ENCODE data around the gene PROK2.

PROK2 gene, protein sequence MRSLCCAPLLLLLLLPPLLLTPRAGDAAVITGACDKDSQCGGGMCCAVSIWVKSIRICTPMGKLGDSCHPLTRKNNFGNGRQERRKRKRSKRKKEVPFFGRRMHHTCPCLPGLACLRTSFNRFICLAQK

GRCh38 chr3:71784914-71785531, at the start of gene PROK2:
PROK2 (minus strand) TSS chr3:71785148; CDS start chr3:71785052, 96 bp downstream.
- DNase-seq: peak in 6 of 56 donors; percentile 2 to 44 (median 6)

- DNase-seq: no peak
These were observed 46.7 kb upstream of the PROK2 start for GRCh38 chr3:71831599-71831998.

DNA sequence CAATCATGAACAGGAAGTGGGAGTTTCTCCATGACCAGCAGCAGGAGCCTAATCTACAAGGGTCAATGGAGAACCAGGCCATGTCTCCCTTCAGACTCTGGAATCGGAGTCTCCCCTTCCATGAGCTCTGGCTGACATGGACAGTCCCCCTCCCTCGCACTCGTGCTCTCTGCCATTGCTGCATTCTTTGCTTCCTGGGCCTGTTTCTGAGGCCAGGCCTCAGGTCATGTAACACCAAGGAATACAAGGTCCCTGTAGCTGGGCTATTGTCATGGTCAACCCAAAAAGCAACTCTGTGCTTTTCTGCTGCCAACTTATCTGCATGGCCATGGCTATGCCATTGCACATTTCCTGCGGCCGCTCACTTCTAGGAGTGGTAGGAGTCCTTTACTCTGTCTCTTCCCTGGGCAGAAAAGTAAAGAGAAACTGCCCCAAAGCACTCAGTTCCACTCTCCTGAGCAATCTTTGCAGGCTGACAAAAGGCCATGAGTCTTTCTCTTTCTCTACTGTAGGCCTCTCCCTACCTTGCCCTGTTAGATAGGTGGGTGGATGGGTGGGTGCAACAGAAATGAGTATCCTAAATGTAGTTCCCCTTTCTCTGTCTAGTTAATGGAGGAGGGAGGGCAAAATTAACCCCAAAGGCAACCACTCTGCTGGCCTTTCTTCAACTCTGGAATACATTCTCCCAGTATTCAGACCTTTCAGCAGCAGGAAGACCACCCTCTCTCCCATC, 40.8 kb upstream of the PROK2 start:
- no peak for DNase-seq

- DNase-seq: no peak
These were observed 36.2 kb upstream of the PROK2 start for GRCh38 chr3:71821116-71821515.

- no peak for DNase-seq
These were observed 32.3 kb upstream of the PROK2 start for GRCh38 chr3:71817262-71817661.

GRCh38 chr3:71816767-71817156, 31.8 kb upstream of the PROK2 start:
- no peak for DNase-seq

GRCh38 chr3:71815340-71816067, 30.6 kb upstream of the PROK2 start:
- DNase-seq: no peak

DNA sequence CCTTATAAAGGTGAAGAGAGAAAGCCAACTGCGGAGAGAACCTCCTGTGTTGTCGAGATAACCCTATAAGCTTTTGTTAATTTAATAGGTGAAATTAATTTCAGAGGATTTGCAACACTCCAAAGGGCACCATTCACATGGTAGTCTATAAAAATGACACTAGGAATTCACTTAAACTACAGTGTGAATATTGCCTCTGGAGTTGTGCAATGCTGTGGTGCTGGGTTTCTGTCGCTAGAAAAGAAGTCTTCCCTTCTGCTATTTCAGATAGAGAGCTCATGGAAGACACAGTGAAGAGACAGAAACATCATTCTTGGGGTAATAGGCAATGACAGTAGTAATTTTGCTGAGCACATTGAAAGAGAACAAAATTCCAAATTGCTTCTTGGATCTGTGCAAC, 28.8 kb upstream of the PROK2 start:
- no peak for DNase-seq

- DNase-seq: no peak
These were observed 28.1 kb upstream of the PROK2 start for GRCh38 chr3:71813073-71813472.

GRCh38 chr3:71810056-71810455, 25.1 kb upstream of the PROK2 start:
- DNase-seq: no peak

GRCh38 chr3:71809321-71810026, 24.5 kb upstream of the PROK2 start:
- DNase-seq: no peak

- DNase-seq: no peak
These were observed 21.8 kb upstream of the PROK2 start for GRCh38 chr3:71806736-71807135.

- DNase-seq: no peak
These were observed 20.7 kb upstream of the PROK2 start for GRCh38 chr3:71805691-71806090.

- DNase-seq: no peak
These were observed 20.3 kb upstream of the PROK2 start for GRCh38 chr3:71805199-71805598.

DNA sequence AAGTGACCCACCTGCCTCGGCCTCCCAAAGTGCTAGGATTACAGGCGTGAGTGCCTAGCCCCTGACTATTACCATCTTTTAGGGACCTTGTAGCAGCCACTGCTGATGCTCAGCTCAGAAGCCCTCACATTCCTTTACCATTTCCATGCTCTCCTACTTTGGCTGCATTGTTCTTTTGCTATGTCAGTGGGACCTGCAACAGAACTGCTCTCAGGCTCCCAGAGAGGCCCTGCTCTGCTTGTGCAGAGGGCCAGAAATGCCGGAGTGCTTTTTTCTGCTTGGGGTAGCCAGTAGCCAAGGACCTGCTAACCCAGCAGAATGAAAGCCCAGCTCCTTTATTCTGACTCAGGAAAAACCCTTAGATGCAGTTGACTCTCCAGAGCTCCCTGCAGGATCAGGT, 18.3 kb upstream of the PROK2 start:
- no peak for DNase-seq

DNA sequence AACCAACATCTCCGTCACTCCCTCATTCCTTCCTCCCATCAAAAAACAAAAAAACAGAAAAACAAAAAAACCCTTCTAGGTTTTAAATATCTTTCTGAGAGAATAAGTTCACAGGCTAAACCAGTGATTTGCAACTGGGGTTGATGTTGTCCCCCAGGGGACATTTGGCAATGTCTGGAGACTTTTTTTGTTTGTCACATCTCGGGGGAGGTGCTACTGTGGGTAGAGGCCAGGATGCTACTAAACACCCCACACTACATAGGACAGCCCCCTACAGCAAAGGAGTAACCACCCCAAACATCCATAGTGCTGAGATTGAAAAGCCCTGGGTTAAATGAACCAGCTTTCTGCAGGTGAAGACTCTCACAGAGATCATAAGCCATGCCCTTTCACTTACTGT, 17.0 kb upstream of the PROK2 start:
- no peak for DNase-seq

GRCh38 chr3:71800023-71800422, 15.1 kb upstream of the PROK2 start:
- no peak for DNase-seq

DNA sequence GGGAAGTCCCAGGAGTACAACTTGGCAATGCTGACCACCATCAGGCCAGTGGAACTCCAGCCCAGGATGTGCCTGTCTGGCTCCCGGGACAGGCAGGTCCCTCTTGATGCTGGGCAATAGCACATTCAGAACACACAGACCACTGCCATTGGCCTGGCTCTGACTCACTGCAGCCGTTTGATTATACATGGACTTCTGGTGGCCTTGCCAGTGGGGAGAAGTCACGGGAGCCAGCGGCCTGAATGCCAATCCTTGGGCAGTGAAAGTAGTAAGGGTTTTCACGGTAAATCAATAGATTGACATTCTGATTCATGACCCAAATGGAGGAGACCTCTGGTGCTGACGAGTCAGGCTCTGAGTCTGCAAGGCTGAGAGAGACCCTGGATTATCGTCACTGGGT, 12.5 kb upstream of the PROK2 start:
- DNase-seq: no peak

GRCh38 chr3:71796290-71796689, 11.3 kb upstream of the PROK2 start:
- DNase-seq: no peak

DNA sequence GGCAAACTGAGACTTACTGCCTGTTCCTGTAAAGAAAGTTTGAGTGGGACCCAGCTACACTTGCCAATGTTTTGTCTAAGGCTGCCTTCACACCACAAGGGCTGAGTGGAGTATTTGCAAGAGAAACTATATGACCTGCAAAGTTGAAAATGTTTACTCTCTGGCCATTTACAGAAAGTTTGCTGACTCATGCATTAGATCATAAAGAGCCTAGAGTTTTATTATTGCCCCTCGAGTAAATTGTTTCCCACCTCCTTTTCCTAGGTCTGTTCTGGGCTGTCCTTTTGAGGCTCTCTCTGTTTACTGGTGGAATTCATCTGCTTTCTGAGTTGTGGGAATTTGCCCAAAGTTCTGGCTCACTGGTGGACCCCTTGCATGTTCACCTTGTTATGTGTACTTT, 6.7 kb upstream of the PROK2 start:
- no peak for DNase-seq

DNA sequence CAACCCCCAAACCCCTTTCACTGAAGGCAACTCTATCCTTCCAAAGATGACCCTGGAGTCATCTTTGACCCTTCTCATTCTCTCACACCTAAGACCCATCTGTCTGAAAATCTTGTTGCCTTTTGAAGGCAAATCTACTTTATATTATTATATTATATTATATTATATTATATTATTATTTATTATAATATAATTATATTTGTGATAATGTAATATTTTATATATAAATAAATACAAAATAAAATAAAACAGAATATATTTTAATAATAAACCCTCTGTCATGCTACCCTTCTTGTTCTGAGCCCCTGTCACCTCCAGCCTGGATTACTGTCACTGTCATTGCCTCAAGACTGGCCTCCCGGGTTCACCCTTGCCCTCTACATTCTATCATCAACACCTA, 5.0 kb upstream of the PROK2 start:
- DNase-seq: no peak

Measured in nucleus accumbens (tissue), 56 donors.